ENCODE measurements around the gene ARID2. TPM values are rescaled to one million over a fixed set of nuclear protein-coding genes. Genes with fewer than 3 reads are reported as not detected.

ARID2 gene
- total RNA-seq, 2 donors from 2014 or later: 30.5 to 36.2 TPM

DNA sequence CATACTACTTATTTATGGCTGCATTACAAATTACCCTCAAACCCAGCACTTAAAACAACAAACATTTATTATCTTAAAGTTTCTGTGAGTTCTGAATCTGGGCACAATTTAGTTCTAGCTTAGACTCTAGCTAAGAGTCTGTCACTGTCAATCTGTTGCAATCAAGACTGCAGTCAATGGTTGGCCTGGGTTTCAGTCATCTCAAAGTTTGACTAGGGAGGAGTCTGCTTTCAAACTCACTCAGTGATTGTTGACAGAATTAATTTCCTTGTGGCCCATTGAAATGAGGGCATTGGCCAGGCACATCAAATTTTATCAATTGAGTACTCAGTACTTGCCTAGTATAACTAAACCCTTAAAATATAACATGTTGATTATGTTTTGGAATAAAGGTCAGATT lies 51.6 kb downstream of the ARID2 start:
- no peak for ATAC-seq (ENCODE audit: insufficient number of reproducible peaks, low FRiP score, low read depth)
- TF ChIP-seq, protein P1, sequence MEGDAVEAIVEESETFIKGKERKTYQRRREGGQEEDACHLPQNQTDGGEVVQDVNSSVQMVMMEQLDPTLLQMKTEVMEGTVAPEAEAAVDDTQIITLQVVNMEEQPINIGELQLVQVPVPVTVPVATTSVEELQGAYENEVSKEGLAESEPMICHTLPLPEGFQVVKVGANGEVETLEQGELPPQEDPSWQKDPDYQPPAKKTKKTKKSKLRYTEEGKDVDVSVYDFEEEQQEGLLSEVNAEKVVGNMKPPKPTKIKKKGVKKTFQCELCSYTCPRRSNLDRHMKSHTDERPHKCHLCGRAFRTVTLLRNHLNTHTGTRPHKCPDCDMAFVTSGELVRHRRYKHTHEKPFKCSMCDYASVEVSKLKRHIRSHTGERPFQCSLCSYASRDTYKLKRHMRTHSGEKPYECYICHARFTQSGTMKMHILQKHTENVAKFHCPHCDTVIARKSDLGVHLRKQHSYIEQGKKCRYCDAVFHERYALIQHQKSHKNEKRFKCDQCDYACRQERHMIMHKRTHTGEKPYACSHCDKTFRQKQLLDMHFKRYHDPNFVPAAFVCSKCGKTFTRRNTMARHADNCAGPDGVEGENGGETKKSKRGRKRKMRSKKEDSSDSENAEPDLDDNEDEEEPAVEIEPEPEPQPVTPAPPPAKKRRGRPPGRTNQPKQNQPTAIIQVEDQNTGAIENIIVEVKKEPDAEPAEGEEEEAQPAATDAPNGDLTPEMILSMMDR (IDR thresholded peaks at IDR 0.05): no peak

DNA sequence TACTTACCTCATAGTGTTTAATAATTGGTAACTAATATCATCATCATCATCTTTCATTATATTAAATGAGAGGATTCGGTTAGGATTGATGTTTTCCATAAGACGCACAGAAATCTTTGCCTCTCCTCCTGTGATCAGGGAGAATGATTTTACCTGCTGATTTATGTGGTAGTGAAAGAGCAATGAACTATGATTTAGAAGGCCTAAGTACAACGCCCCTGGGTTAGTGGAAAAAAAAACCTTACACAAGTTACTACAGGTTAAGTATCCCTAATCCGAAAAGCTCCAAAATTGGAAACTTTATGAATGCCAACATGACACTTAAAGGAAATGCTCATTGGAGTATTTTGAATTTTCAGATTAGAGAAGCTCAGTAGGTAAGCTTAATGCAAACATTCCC lies 55.8 kb downstream of the ARID2 start:
- TF ChIP-seq, protein P1 (IDR thresholded peaks at IDR 0.05): no peak
- Histone ChIP-seq H3K4me3 (no peak overlapping the region), H3K36me3 (no peaks in the 10 kb centered on the region), H3K9me3 (no peaks in the 10 kb centered on the region), H3K27ac (no peak overlapping the region), H3K27me3 (replicated peaks; ENCODE audit: insufficient read depth) (no peaks in the 10 kb centered on the region), H3K4me1 (ENCODE audit: control insufficient read depth in 1 of 2, low read depth in 2 of 2) (peaks cover 19 to 23% of the 10 kb centered on the region in 2 donors)
- no peak for DNase-seq (ENCODE audit: low spot score)
- ATAC-seq (ENCODE audit: insufficient number of reproducible peaks, low FRiP score, low read depth): no peak

More for the DNA sequence above, 51.6 kb downstream of the ARID2 start:
- Histone ChIP-seq H3K4me1 (ENCODE audit: control insufficient read depth in 1 of 2, low read depth in 2 of 2) (peaks cover 3 to 6% of the 10 kb centered on the region in 2 donors), H3K9me3 (no peaks in the 10 kb centered on the region), H3K27ac (no peak overlapping the region), H3K4me3 (no peak overlapping the region), H3K36me3 (no peaks in the 10 kb centered on the region), H3K27me3 (replicated peaks; ENCODE audit: insufficient read depth) (no peaks in the 10 kb centered on the region)
- DNase-seq (ENCODE audit: low spot score): no peak

DNA sequence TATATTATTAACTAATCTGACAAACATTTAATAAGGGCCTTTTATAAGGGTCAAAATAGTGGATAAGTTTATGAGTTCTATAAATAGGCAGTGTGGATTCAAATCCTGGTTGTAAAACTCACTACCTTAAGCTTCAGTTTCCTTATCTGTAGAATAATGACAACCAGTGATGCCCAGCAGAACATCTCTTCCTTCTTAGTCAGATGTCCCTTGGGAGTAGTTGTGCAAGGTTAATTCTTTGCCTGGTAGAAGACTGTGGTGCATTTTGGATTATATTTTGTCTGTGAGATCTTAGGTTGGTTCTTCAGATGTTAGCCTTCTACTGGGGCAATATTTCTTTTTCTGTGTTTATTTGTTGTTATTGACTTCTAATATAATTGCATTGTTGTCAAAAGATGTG lies 59.5 kb downstream of the ARID2 start:
- H3K27me3 ChIP-seq (replicated peaks; ENCODE audit: insufficient read depth): no peaks in the 10 kb centered on the region
- no peak for ATAC-seq (ENCODE audit: insufficient number of reproducible peaks, low FRiP score, low read depth)

DNA sequence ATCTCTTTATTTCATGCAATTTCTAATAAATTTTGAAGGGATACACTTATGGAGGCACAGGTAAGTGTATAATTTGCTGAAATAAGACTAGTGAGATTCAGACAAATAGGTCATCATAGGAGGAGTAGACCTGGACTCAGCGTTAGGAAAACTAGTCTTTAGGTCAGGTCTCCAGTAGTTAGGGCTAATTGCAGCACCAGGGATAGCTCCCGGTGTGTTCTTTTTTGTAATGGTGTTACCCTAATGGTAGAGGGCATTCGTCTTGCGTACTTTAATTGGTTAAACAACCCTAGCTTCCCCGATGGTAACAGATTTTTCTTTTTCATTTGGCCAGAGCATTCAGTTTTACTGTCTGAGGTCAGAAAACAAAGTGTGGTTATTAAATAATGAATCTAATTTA lies 64.9 kb downstream of the ARID2 start:
- Histone ChIP-seq H3K9me3 (no peaks in the 10 kb centered on the region), H3K27ac (no peak overlapping the region), H3K4me1 (ENCODE audit: control insufficient read depth in 1 of 2, low read depth in 2 of 2) (peaks cover 9 to 10% of the 10 kb centered on the region in 2 donors), H3K4me3 (no peak overlapping the region), H3K36me3 (no peaks in the 10 kb centered on the region), H3K27me3 (replicated peaks; ENCODE audit: insufficient read depth) (no peaks in the 10 kb centered on the region)
- TF ChIP-seq, protein P1 (IDR thresholded peaks at IDR 0.05): no peak
- no peak for DNase-seq (ENCODE audit: low spot score)
- ATAC-seq (ENCODE audit: insufficient number of reproducible peaks, low FRiP score, low read depth): no peak

More for the DNA sequence above, 59.5 kb downstream of the ARID2 start:
- DNase-seq (ENCODE audit: low spot score): no peak
- no peaks in the 10 kb centered on the region for H3K36me3 ChIP-seq
- TF ChIP-seq, protein P1 (IDR thresholded peaks at IDR 0.05): no peak
- no peak overlapping the region for H3K27ac ChIP-seq
- peaks cover 20 to 24% of the 10 kb centered on the region in 2 donors for H3K4me1 ChIP-seq (ENCODE audit: control insufficient read depth in 1 of 2, low read depth in 2 of 2)
- H3K9me3 ChIP-seq: no peaks in the 10 kb centered on the region
- no peak overlapping the region for H3K4me3 ChIP-seq

DNA sequence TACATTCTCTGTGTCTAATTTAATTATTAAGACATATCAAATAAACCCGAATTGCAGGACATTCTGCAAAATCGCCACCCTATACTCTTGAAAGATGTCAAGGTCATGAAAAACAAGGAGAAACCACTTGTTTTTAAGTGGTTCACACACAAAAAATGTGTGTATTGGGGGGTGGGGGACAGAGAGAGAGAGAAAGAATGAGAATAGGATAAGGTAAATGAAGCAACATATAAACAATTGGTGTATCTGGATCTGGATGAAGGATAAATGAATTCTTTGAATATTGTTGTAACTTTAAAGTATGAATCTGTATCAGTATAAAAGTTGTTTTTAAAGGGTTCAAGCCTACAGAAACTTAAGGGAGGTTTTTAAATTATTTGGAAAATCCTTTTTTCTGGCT lies 72.1 kb downstream of the ARID2 start:
- DNase-seq (ENCODE audit: low spot score) (no peak), ATAC-seq (ENCODE audit: insufficient number of reproducible peaks, low FRiP score, low read depth) (no peak)
- TF ChIP-seq, protein P1 (IDR thresholded peaks at IDR 0.05): no peak
- Histone ChIP-seq H3K9me3 (no peaks in the 10 kb centered on the region), H3K27ac (no peak overlapping the region), H3K36me3 (no peaks in the 10 kb centered on the region), H3K4me3 (no peak overlapping the region), H3K4me1 (ENCODE audit: control insufficient read depth in 1 of 2, low read depth in 2 of 2) (no peaks in the 10 kb centered on the region), H3K27me3 (replicated peaks; ENCODE audit: insufficient read depth) (no peaks in the 10 kb centered on the region)
